CD4-positive, alpha-beta T cell treated with Interleukin-6 for 4 hours (primary cell): ENCODE results near the gene USP15.

Source experiments
- DNase-seq: peaks from one replicate; pipeline ENCODE4 v3.0.0-alpha.2; 2020; ENCODE audit warnings: mixed read lengths

Gene USP15

GRCh38 chr12:62259993-62260732 lies at the start of gene USP15:
USP15 (plus strand) TSS chr12:62260404; CDS start chr12:62260415, 11 bp downstream.
- peak; percentile 96 for DNase-seq

GRCh38 chr12:62210422-62210821 lies 49.8 kb upstream of the USP15 start:
- DNase-seq, result peak; percentile 51

- DNase-seq, result no peak
Observed at GRCh38 chr12:62211510-62211909, 48.7 kb upstream of the USP15 start.

- DNase-seq, result no peak
Observed at GRCh38 chr12:62214846-62215245, 45.4 kb upstream of the USP15 start.

- DNase-seq, result no peak
Observed at GRCh38 chr12:62215506-62215905, 44.7 kb upstream of the USP15 start.

- no peak for DNase-seq
Observed at GRCh38 chr12:62217466-62218194, 42.6 kb upstream of the USP15 start.

GRCh38 chr12:62221107-62221506 lies 39.1 kb upstream of the USP15 start:
- DNase-seq, result no peak

- no peak for DNase-seq
Observed at GRCh38 chr12:62224601-62225000, 35.6 kb upstream of the USP15 start.

GRCh38 chr12:62227091-62227490 lies 33.1 kb upstream of the USP15 start:
- DNase-seq, result no peak

GRCh38 chr12:62230652-62231051 lies 29.6 kb upstream of the USP15 start:
- no peak for DNase-seq

- no peak for DNase-seq
Observed at GRCh38 chr12:62232143-62232729, 28.0 kb upstream of the USP15 start.

- no peak for DNase-seq
Observed at GRCh38 chr12:62233805-62234204, 26.4 kb upstream of the USP15 start.

- DNase-seq, result no peak
Observed at GRCh38 chr12:62239571-62239970, 20.6 kb upstream of the USP15 start.

- no peak for DNase-seq
Observed at GRCh38 chr12:62247281-62248045, 12.7 kb upstream of the USP15 start.

GRCh38 chr12:62248873-62249272 lies 11.3 kb upstream of the USP15 start:
- DNase-seq, result no peak

- no peak for DNase-seq
Observed at GRCh38 chr12:62249419-62249818, 10.8 kb upstream of the USP15 start.

GRCh38 chr12:62250671-62251608 lies 9.3 kb upstream of the USP15 start:
- no peak for DNase-seq

GRCh38 chr12:62251609-62251958 lies 8.6 kb upstream of the USP15 start:
- DNase-seq, result no peak

GRCh38 chr12:62252576-62252975 lies 7.6 kb upstream of the USP15 start:
- DNase-seq, result no peak

GRCh38 chr12:62254967-62255366 lies 5.2 kb upstream of the USP15 start:
- no peak for DNase-seq

GRCh38 chr12:62256408-62257096 lies 3.7 kb upstream of the USP15 start:
- DNase-seq, result peak; percentile 19

GRCh38 chr12:62258231-62258630 lies 2.0 kb upstream of the USP15 start:
- no peak for DNase-seq
